Measurements from ENCODE around the gene CIB1. TPM values are rescaled to one million over a fixed set of nuclear protein-coding genes. Genes with fewer than 3 reads are reported as not detected.
"Not testable (repeated sequence)": the region's sequence is repeated elsewhere in the genome, so short reads cannot be mapped to it uniquely, and the experiment has no call there.

The CIB1 gene
- total and polyA plus RNA-seq, 5 donors = 69.5 to 95.8 (median 70.3) TPM

- intact Hi-C loops (cut with DNase I) = no loop called here
- Histone ChIP-seq H3K4me1 (ENCODE audit: control insufficient read depth, insufficient read depth, low read length) (peaks cover 9% of the 10 kb centered on the region), H3K9me3 (ENCODE audit: control insufficient read depth, low read length) (no peaks in the 10 kb centered on the region), H3K27ac (ENCODE audit: low read length) (peak overlapping the region; percentile 81), H3K27me3 (ENCODE audit: control insufficient read depth, insufficient read depth) (no peaks in the 10 kb centered on the region), H3K4me3 (ENCODE audit: low read length) (peak overlapping the region; percentile 75)
- WGBS = 45% methylated on average over 4 of the region's 4 CpGs
- DNase-seq = no peak
- no peak for ATAC-seq
These were observed 30.9 kb upstream of the CIB1 start for GRCh38 chr15:90264671-90265070.

- no peaks in the 10 kb centered on the region for H3K9me3 ChIP-seq (ENCODE audit: control insufficient read depth, low read length)
- H3K27ac ChIP-seq (ENCODE audit: low read length) = no peak overlapping the region
- no peak for DNase-seq
- no peaks in the 10 kb centered on the region for H3K27me3 ChIP-seq (ENCODE audit: control insufficient read depth, insufficient read depth)
- ATAC-seq = no peak
- intact Hi-C loops (cut with DNase I) = no loop called here
- peaks cover 7% of the 10 kb centered on the region for H3K4me1 ChIP-seq (ENCODE audit: control insufficient read depth, insufficient read depth, low read length)
- 76% methylated on average over 5 of the region's 5 CpGs for WGBS
- H3K4me3 ChIP-seq (ENCODE audit: low read length) = no peak overlapping the region
These were observed 28.7 kb upstream of the CIB1 start for GRCh38 chr15:90262426-90262825.

DNA sequence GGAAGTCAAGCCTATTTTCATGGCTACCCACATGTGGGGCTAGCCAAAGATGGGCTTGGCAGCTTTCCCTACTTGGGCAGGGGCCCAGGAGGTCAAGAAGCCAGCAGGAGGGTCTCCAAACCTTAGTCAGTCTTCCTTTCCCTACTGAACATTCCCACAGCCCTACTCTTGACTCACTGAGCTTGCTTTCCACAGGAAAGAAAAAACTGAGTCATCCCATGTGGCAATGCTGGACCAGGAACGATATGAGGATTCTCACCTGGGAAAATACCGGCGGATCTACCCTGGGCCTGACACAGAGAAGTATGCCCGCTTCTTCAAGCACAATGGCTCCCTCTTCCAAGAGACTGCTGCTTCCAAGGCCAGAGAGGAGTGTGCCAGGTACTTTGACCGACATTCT, 28.1 kb upstream of the CIB1 start:
- ATAC-seq (no peak), DNase-seq (no peak)
- intact Hi-C loops (cut with DNase I) = no loop called here
- H3K27ac ChIP-seq (ENCODE audit: low read length) = no peak overlapping the region
- 86% methylated on average over 5 of the region's 5 CpGs for WGBS
- H3K9me3 ChIP-seq (ENCODE audit: control insufficient read depth, low read length) = no peaks in the 10 kb centered on the region
- peaks cover 4% of the 10 kb centered on the region for H3K4me1 ChIP-seq (ENCODE audit: control insufficient read depth, insufficient read depth, low read length)
- H3K4me3 ChIP-seq (ENCODE audit: low read length) = no peak overlapping the region
- no peaks in the 10 kb centered on the region for H3K27me3 ChIP-seq (ENCODE audit: control insufficient read depth, insufficient read depth)

GRCh38 chr15:90260731-90261130, 27.0 kb upstream of the CIB1 start:
- H3K9me3 ChIP-seq (ENCODE audit: control insufficient read depth, low read length); H3K4me1 ChIP-seq (ENCODE audit: control insufficient read depth, insufficient read depth, low read length); H3K27ac ChIP-seq (ENCODE audit: low read length); DNase-seq; H3K27me3 ChIP-seq (ENCODE audit: control insufficient read depth, insufficient read depth); intact Hi-C loops (cut with DNase I); H3K4me3 ChIP-seq (ENCODE audit: low read length); ATAC-seq: not testable (repeated sequence)
- WGBS = 85% methylated on average over 6 of the region's 6 CpGs

- no peak overlapping the region for H3K4me3 ChIP-seq (ENCODE audit: low read length)
- DNase-seq (no peak), ATAC-seq (no peak)
- WGBS = 87% methylated on average over 5 of the region's 5 CpGs
- peaks cover 1% of the 10 kb centered on the region for H3K4me1 ChIP-seq (ENCODE audit: control insufficient read depth, insufficient read depth, low read length)
- no peaks in the 10 kb centered on the region for H3K27me3 ChIP-seq (ENCODE audit: control insufficient read depth, insufficient read depth)
- intact Hi-C loops (cut with DNase I) = no loop called here
- no peak overlapping the region for H3K27ac ChIP-seq (ENCODE audit: low read length)
- no peaks in the 10 kb centered on the region for H3K9me3 ChIP-seq (ENCODE audit: control insufficient read depth, low read length)
These were observed 25.8 kb upstream of the CIB1 start for GRCh38 chr15:90259524-90259923.

DNA sequence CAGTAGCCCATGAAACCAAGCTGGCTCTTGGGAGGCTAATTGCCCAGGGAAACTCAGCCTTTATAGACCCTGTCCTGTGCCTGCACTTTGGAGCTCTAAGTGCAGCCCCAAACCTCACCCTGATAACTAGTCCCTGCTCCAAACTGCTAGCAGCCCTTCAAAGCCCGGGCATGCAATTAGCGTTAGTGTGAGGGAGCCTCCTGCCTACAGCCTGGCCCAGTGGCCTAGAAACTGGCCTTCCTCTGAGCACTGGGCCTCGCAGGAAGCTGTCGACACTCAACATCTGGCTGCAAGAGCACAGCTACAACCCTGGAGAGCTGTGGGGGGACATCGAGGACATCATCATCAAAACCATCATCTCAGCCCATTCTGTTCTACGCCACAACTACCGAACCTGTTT, 24.0 kb upstream of the CIB1 start:
- Histone ChIP-seq H3K27me3 (ENCODE audit: control insufficient read depth, insufficient read depth) (no peaks in the 10 kb centered on the region), H3K4me3 (ENCODE audit: low read length) (no peak overlapping the region), H3K9me3 (ENCODE audit: control insufficient read depth, low read length) (no peaks in the 10 kb centered on the region), H3K4me1 (ENCODE audit: control insufficient read depth, insufficient read depth, low read length) (no peaks in the 10 kb centered on the region), H3K27ac (ENCODE audit: low read length) (no peak overlapping the region)
- intact Hi-C loops (cut with DNase I) = no loop called here
- DNase-seq (no peak), ATAC-seq (no peak)
- WGBS = 82% methylated on average over 7 of the region's 7 CpGs

GRCh38 chr15:90249203-90249863, 15.6 kb upstream of the CIB1 start, which contains the start of gene TTLL13:
TTLL13 (plus strand) TSS chr15:90249556; CDS start chr15:90250631, 1,075 bp downstream.
- H3K4me1 ChIP-seq (ENCODE audit: control insufficient read depth, insufficient read depth, low read length) = no peaks in the 10 kb centered on the region
- WGBS = 1% methylated on average over 44 of the region's 44 CpGs
- DNase-seq (peak; percentile 97 to 99 (median 99)), ATAC-seq (peak; percentile 94 to 97)
- peak within 1 kb of the TSS; percentile 59 for H3K27ac ChIP-seq (ENCODE audit: low read length)
- peak within 1 kb of the TSS; percentile 55 for H3K4me3 ChIP-seq (ENCODE audit: low read length)
- no peaks in the 10 kb centered on the region for H3K27me3 ChIP-seq (ENCODE audit: control insufficient read depth, insufficient read depth)
- intact Hi-C loops (cut with DNase I) = no loop called here
- H3K9me3 ChIP-seq (ENCODE audit: control insufficient read depth, low read length) = no peaks in the 10 kb centered on the region

GRCh38 chr15:90248789-90249202, 15.1 kb upstream of the CIB1 start:
- H3K4me3 ChIP-seq (ENCODE audit: low read length) = peak overlapping the region; percentile 55
- intact Hi-C loops (cut with DNase I) = no loop called here
- DNase-seq = peak in 1 of 3 donors; percentile 59
- ATAC-seq = peak; percentile 65 to 81
- no peaks in the 10 kb centered on the region for H3K9me3 ChIP-seq (ENCODE audit: control insufficient read depth, low read length)
- H3K27me3 ChIP-seq (ENCODE audit: control insufficient read depth, insufficient read depth) = no peaks in the 10 kb centered on the region
- 53% methylated on average over 6 of the region's 6 CpGs for WGBS
- no peaks in the 10 kb centered on the region for H3K4me1 ChIP-seq (ENCODE audit: control insufficient read depth, insufficient read depth, low read length)
- H3K27ac ChIP-seq (ENCODE audit: low read length) = peak overlapping the region; percentile 46

DNA sequence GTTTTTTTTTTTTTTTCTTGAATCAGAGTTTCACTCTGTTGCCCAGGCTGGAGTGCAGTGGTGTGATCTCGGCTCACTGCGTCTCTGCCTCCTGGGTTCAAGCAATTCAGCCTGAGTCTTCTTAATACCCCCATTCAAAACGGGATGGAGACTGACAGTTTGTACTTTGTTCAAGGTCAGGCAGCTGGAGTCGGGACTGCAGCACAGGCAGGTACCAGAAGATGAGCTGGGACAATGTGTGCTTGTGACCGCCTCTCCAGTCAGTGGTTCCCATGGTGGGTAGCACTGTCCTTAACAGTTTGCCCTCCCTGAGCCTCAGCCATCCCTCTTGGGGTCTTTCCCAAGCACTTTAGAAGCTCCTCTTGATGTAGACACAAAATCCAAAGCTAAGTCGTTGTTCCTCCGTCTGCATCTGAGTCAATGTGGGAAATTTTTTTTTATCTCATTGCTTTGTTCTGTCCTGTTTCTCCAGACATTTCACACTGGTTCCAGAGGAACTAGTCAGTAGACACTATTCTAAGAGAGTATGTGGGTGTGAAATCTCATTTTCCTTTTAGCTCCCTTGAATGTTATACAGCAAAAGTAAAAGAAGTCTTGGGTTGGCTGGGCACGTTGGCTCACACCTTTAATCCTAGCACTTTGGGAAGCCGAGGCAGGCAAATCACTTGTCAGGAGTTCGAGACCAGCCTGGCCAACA, 10.3 kb upstream of the CIB1 start:
- no peak overlapping the region for H3K27ac ChIP-seq (ENCODE audit: low read length)
- 87% methylated on average over 10 of the region's 10 CpGs for WGBS
- DNase-seq (no peak), ATAC-seq (no peak)
- no peak overlapping the region for H3K4me3 ChIP-seq (ENCODE audit: low read length)
- no peaks in the 10 kb centered on the region for H3K9me3 ChIP-seq (ENCODE audit: control insufficient read depth, low read length)
- no peaks in the 10 kb centered on the region for H3K27me3 ChIP-seq (ENCODE audit: control insufficient read depth, insufficient read depth)
- no peaks in the 10 kb centered on the region for H3K4me1 ChIP-seq (ENCODE audit: control insufficient read depth, insufficient read depth, low read length)
- intact Hi-C loops (cut with DNase I) = no loop called here

DNA sequence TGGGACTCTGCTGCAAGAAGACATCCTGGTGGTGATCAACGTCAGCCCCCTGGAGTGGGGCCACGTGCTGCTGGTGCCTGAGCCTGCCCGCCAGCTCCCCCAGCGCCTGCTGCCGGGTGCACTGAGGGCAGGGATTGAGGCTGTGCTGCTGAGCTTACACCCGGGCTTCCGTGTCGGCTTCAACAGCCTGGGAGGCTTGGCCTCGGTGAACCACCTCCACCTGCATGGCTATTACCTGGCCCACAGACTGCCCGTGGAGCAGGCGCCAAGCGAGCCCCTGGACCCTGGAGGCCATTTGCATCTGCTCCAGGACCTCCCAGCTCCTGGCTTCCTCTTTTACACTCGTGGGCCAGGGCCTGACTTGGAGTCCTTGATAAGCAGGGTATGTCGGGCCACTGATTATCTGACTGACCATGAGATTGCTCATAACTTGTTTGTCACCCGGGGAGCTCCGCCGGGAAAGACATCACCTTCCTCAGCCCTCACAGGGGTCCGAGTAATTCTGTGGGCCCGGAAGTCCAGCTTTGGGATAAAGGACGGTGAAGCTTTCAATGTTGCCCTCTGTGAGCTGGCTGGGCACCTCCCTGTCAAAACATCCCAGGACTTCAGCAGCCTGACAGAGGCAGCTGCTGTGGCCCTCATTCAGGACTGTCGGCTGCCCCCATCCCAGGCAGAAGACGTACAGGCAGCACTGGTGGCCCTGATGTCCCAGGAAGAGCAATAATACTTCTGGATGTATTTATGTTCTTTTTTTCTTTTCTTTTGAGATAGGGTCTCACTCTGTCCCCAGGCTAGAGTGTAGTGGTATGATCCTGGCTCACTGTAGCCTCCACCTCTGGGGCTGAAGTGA, 7.8 kb upstream of the CIB1 start:
- no peaks in the 10 kb centered on the region for H3K4me1 ChIP-seq (ENCODE audit: control insufficient read depth, insufficient read depth, low read length)
- WGBS = 57% methylated on average over 22 of the region's 22 CpGs
- no peaks in the 10 kb centered on the region for H3K27me3 ChIP-seq (ENCODE audit: control insufficient read depth, insufficient read depth)
- H3K27ac ChIP-seq (ENCODE audit: low read length) = peak overlapping the region; percentile 43
- DNase-seq (peak in 2 of 3 donors; percentile 64 to 73), ATAC-seq (peak; percentile 53 to 63)
- H3K9me3 ChIP-seq (ENCODE audit: control insufficient read depth, low read length) = no peaks in the 10 kb centered on the region
- intact Hi-C loops (cut with DNase I) = no loop called here
- no peak overlapping the region for H3K4me3 ChIP-seq (ENCODE audit: low read length)

DNA sequence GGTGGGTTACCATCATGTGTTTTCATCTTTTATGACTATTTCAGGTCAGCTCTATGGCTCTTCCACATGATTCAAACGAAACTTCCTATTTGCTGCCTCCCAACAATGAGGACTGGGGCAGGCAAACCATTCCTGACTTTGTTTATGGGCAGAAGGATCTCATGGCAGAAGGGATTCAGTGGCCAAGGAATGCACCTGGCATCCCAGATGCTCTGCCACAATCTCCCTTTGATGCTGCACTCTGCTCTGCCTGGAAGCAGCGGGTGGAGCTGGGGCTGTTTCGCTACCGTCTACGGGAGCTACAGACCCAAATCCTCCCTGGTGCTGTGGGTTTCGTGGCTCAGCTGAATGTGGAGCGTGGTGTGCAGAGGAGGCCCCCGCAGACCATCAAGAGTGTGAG, 7.1 kb upstream of the CIB1 start:
- 80% methylated on average over 8 of the region's 8 CpGs for WGBS
- no peak overlapping the region for H3K27ac ChIP-seq (ENCODE audit: low read length)

More for the DNA sequence above, 7.1 kb upstream of the CIB1 start:
- no peak for DNase-seq
- intact Hi-C loops (cut with DNase I) = no loop called here
- ATAC-seq = peak in 1 of 2 donors; percentile 7
- H3K9me3 ChIP-seq (ENCODE audit: control insufficient read depth, low read length) = no peaks in the 10 kb centered on the region
- H3K4me1 ChIP-seq (ENCODE audit: control insufficient read depth, insufficient read depth, low read length) = no peaks in the 10 kb centered on the region
- H3K27me3 ChIP-seq (ENCODE audit: control insufficient read depth, insufficient read depth) = no peaks in the 10 kb centered on the region
- no peak overlapping the region for H3K4me3 ChIP-seq (ENCODE audit: low read length)
